Fibroblast of skin of right biceps (primary cell): ENCODE measurements around the gene SYTL3.
"Not testable (repeated sequence)": the region's sequence is repeated elsewhere in the genome, so short reads cannot be mapped to it uniquely, and the experiment has no call there.

Experiments
- DNase-seq: peaks from one replicate; pipeline ENCODE4 v3.0.0-alpha.2; 2013

Gene SYTL3

GRCh38 chr6:158622545-158623190 lies 27.2 kb upstream of the SYTL3 start:
- DNase-seq: peak; percentile 15

GRCh38 chr6:158624684-158625682 lies 24.9 kb upstream of the SYTL3 start:
- no peak for DNase-seq

GRCh38 chr6:158625881-158626305 lies 24.0 kb upstream of the SYTL3 start:
- no peak for DNase-seq

- no peak for DNase-seq
Observed at GRCh38 chr6:158626360-158627167, 23.3 kb upstream of the SYTL3 start.

- no peak for DNase-seq
Observed at GRCh38 chr6:158627168-158627939, 22.5 kb upstream of the SYTL3 start.

GRCh38 chr6:158627940-158628211 lies 22.0 kb upstream of the SYTL3 start:
- no peak for DNase-seq

- DNase-seq: no peak
Observed at GRCh38 chr6:158628542-158628941, 21.3 kb upstream of the SYTL3 start.

GRCh38 chr6:158629367-158630221 lies 20.3 kb upstream of the SYTL3 start:
- DNase-seq: no peak

- DNase-seq: peak; percentile 12
Observed at GRCh38 chr6:158630938-158631616, 18.8 kb upstream of the SYTL3 start.

GRCh38 chr6:158631678-158632537 lies 17.9 kb upstream of the SYTL3 start:
- peak; percentile 51 for DNase-seq

- DNase-seq: not testable (repeated sequence)
Observed at GRCh38 chr6:158632538-158633119, 17.2 kb upstream of the SYTL3 start.

- DNase-seq: no peak
Observed at GRCh38 chr6:158633127-158633526, 16.7 kb upstream of the SYTL3 start.

- DNase-seq: no peak
Observed at GRCh38 chr6:158634695-158635426, 15.0 kb upstream of the SYTL3 start.

GRCh38 chr6:158635427-158636073 lies 14.3 kb upstream of the SYTL3 start:
- DNase-seq: no peak

GRCh38 chr6:158636778-158637177 lies 13.1 kb upstream of the SYTL3 start:
- DNase-seq: no peak

- no peak for DNase-seq
Observed at GRCh38 chr6:158638324-158638854, 11.5 kb upstream of the SYTL3 start.

GRCh38 chr6:158639056-158639455 lies 10.8 kb upstream of the SYTL3 start:
- DNase-seq: no peak

GRCh38 chr6:158640519-158640918 lies 9.3 kb upstream of the SYTL3 start:
- DNase-seq: no peak
